GM10248 (cell line): ENCODE data around the gene NPM3.

Experiments used
- CTCF ChIA-PET: fragments of 300-600 bp; sonication (Branson Sonifier 250); formaldehyde crosslinking; extraction: SDS; loops from one replicate; lab custom pipeline; 2021; ENCODE audit warnings: antibody characterized with exemption; lab: Yijun Ruan, JAX
- POLR2A ChIA-PET: fragments of 350-650 bp; sonication (Branson Sonifier 250); formaldehyde crosslinking; extraction: SDS; loops from one replicate; lab custom pipeline; 2020; ENCODE audit warnings: antibody characterized with exemption; lab: Yijun Ruan, JAX
- DNase-seq: peaks from one replicate; pipeline ENCODE4 v3.0.0; 2012; ENCODE audit errors: extremely low spot score
- CTCF ChIP-seq: IDR thresholded peaks from 2 replicates; pipeline ENCODE4 v1.5.1; 2012; ENCODE audit warnings: mild to moderate bottlenecking, low read depth; ENCODE audit errors: extremely low read depth, missing control alignments, control extremely low read depth

The NPM3 gene

DNA sequence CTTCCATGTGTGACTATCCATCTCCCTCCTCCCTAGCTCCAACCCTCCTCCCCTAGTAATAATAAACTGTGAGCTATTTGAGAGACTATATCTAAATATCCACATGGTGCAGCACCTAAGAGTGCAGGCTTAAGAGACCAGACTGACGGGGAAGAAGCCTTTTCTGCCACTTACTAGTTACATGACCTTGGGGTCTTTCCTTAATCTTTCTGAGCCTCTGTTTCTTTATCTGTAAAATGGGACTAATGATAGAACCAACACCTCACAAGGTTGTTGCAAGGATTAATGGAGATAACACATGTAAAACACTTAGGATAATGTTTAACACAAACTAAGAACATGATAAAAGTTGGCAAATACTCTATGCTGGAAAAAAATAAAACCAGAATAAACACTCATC is 51.1 kb downstream of the NPM3 start:
- DNase-seq = no peak
- POLR2A ChIA-PET = no interaction called here
- CTCF ChIA-PET = interaction anchor here (0.7 to 1.4 kb wide), 4 partner anchors 20 to 70 kb away, joined by 3 to 5 read pairs (median 4); no protein-coding TSS in a partner anchor
- no peak for TF ChIP-seq CTCF
